Fibroblast of villous mesenchyme (primary cell): ENCODE data around the gene RELL1. TPM values are rescaled to one million over a fixed set of nuclear protein-coding genes. Genes with fewer than 3 reads are reported as not detected.

Source experiments
- DNase-seq: peaks from one replicate; pipeline ENCODE4 v3.0.0-alpha.2; 2010; ENCODE audit warnings: low read depth
- H3K4me3 ChIP-seq: 2 replicates; pipeline ENCODE4 v1.5.1; 2011; ENCODE audit warnings: low read depth, mild to moderate bottlenecking, low read length
- CTCF ChIP-seq: IDR thresholded peaks from 2 replicates; pipeline ENCODE4 v1.5.1; 2012; ENCODE audit warnings: low read depth, mild to moderate bottlenecking, low read length; ENCODE audit not compliant: insufficient read depth
- total RNA-seq: library from RNA; depleted of rRNA; stranded (reverse); fragments of >200 nt; gene quantifications from 2 replicates; pipeline ENCODE4 v1.2.3, GENCODE V29; 2012

The RELL1 gene
- total RNA-seq, 1 donor, result 66.5 TPM

GRCh38 chr4:37615059-37615719, 71.0 kb downstream of the RELL1 start:
- no peak overlapping the region for H3K4me3 ChIP-seq
- TF ChIP-seq CTCF, result no peak
- no peak for DNase-seq

- TF ChIP-seq CTCF, result no peak
- DNase-seq, result no peak
- H3K4me3 ChIP-seq, result no peak overlapping the region
Measured at GRCh38 chr4:37612811-37613210, 73.4 kb downstream of the RELL1 start.

- H3K4me3 ChIP-seq, result no peak overlapping the region
- TF ChIP-seq CTCF, result no peak
- no peak for DNase-seq
Measured at GRCh38 chr4:37609626-37610025, 76.5 kb downstream of the RELL1 start.

GRCh38 chr4:37607018-37607417, 79.2 kb downstream of the RELL1 start:
- no peak overlapping the region for H3K4me3 ChIP-seq
- TF ChIP-seq CTCF, result no peak
- DNase-seq, result no peak

GRCh38 chr4:37605843-37606565, 80.2 kb downstream of the RELL1 start:
- H3K4me3 ChIP-seq, result no peak overlapping the region
- no peak for TF ChIP-seq CTCF
- no peak for DNase-seq

- peak; percentile 24 for DNase-seq
- no peak for TF ChIP-seq CTCF
- H3K4me3 ChIP-seq, result no peak overlapping the region
Measured at GRCh38 chr4:37604461-37604860, 81.7 kb downstream of the RELL1 start.
